ENCODE measurements around the gene LMOD3. TPM values are rescaled to one million over a fixed set of nuclear protein-coding genes. Genes with fewer than 3 reads are reported as not detected.

Gene LMOD3
- polyA plus RNA-seq, 1 donor (not counting 4 experiments of a cell fraction or from before 2014, with no cell fraction given), result not detected

- DNase-seq (ENCODE audit: low read depth, low spot score), result no peak
- no peak for TF ChIP-seq EZH2 (IDR thresholded peaks at IDR 0.05; ENCODE audit: low read length)
- no peak for TF ChIP-seq CTCF (optimal IDR thresholded peaks at IDR 0.05 in 1 of 3, IDR thresholded peaks at IDR 0.05 in 1 of 3, conservative IDR thresholded peaks at IDR 0.05 in 1 of 3; ENCODE audit: extremely low read depth in 1 of 3, insufficient read depth in 2 of 3, low read length in 3 of 3)
- no peak for FAIRE-seq
- dilution Hi-C loops (cut with MboI; ENCODE audit: extremely low pct_ligation_motif_present, low sequenced_read_pairs), result no loop called here
- Histone ChIP-seq H3K4me2 (ENCODE audit: control insufficient read depth, extremely low read depth, insufficient read depth, low read depth, low read length) (no peak overlapping the region), H3K9ac (ENCODE audit: control insufficient read depth, extremely low read depth, insufficient read depth, low read length) (no peak overlapping the region), H2AFZ (ENCODE audit: control insufficient read depth, low read length) (no peak overlapping the region), H4K20me1 (ENCODE audit: control insufficient read depth, extremely low read depth, insufficient read depth, low read length) (no peaks in the 10 kb centered on the region), H3K4me1 (ENCODE audit: control insufficient read depth, extremely low read depth, insufficient read depth, low read length) (no peaks in the 10 kb centered on the region), H3K27me3 (ENCODE audit: control insufficient read depth, extremely low read depth, insufficient read depth, low read length) (no peaks in the 10 kb centered on the region), H3K9me1 (ENCODE audit: control insufficient read depth, extremely low read depth, insufficient read depth, low read length) (no peaks in the 10 kb centered on the region), H3K79me2 (ENCODE audit: control insufficient read depth, insufficient read depth, low read length) (no peaks in the 10 kb centered on the region), H3K27ac (ENCODE audit: control insufficient read depth, insufficient read depth, low read length) (no peak overlapping the region), H3K9me3 (ENCODE audit: control insufficient read depth, low read depth, low read length) (no peaks in the 10 kb centered on the region), H3K4me3 (ENCODE audit: control insufficient read depth in 2 of 3, extremely low read depth in 1 of 3, insufficient read depth in 2 of 3, low read depth in 1 of 3, low read length in 3 of 3) (no peak overlapping the region), H3K36me3 (ENCODE audit: control insufficient read depth in 2 of 2, extremely low read depth in 1 of 2, insufficient read depth in 2 of 2, low read length in 2 of 2) (peaks cover 0 to 6% of the 10 kb centered on the region in 2 experiments)
Measured at GRCh38 chr3:69164296-69164695, 41.9 kb upstream of the LMOD3 start.

- Histone ChIP-seq H3K9me1 (ENCODE audit: control insufficient read depth, extremely low read depth, insufficient read depth, low read length) (no peaks in the 10 kb centered on the region), H4K20me1 (ENCODE audit: control insufficient read depth, extremely low read depth, insufficient read depth, low read length) (no peaks in the 10 kb centered on the region), H3K36me3 (ENCODE audit: control insufficient read depth in 2 of 2, extremely low read depth in 1 of 2, insufficient read depth in 2 of 2, low read length in 2 of 2) (peaks cover 0 to 5% of the 10 kb centered on the region in 2 experiments), H3K4me2 (ENCODE audit: control insufficient read depth, extremely low read depth, insufficient read depth, low read depth, low read length) (no peak overlapping the region), H3K27ac (ENCODE audit: control insufficient read depth, insufficient read depth, low read length) (no peak overlapping the region), H3K4me1 (ENCODE audit: control insufficient read depth, extremely low read depth, insufficient read depth, low read length) (no peaks in the 10 kb centered on the region), H3K4me3 (ENCODE audit: control insufficient read depth in 2 of 3, extremely low read depth in 1 of 3, insufficient read depth in 2 of 3, low read depth in 1 of 3, low read length in 3 of 3) (no peak overlapping the region), H2AFZ (ENCODE audit: control insufficient read depth, low read length) (no peak overlapping the region), H3K9me3 (ENCODE audit: control insufficient read depth, low read depth, low read length) (no peaks in the 10 kb centered on the region), H3K9ac (ENCODE audit: control insufficient read depth, extremely low read depth, insufficient read depth, low read length) (no peak overlapping the region), H3K79me2 (ENCODE audit: control insufficient read depth, insufficient read depth, low read length) (no peaks in the 10 kb centered on the region), H3K27me3 (ENCODE audit: control insufficient read depth, extremely low read depth, insufficient read depth, low read length) (no peaks in the 10 kb centered on the region)
- no peak for DNase-seq (ENCODE audit: low read depth, low spot score)
- TF ChIP-seq EZH2 (IDR thresholded peaks at IDR 0.05; ENCODE audit: low read length), result no peak
- no peak for TF ChIP-seq CTCF (optimal IDR thresholded peaks at IDR 0.05 in 1 of 3, IDR thresholded peaks at IDR 0.05 in 1 of 3, conservative IDR thresholded peaks at IDR 0.05 in 1 of 3; ENCODE audit: extremely low read depth in 1 of 3, insufficient read depth in 2 of 3, low read length in 3 of 3)
- dilution Hi-C loops (cut with MboI; ENCODE audit: extremely low pct_ligation_motif_present, low sequenced_read_pairs), result no loop called here
- FAIRE-seq, result no peak
Measured at GRCh38 chr3:69162308-69162980, 40.0 kb upstream of the LMOD3 start.
